Caki2 (cell line): Measurements from ENCODE around the gene KIF7. TPM values are rescaled to one million over a fixed set of nuclear protein-coding genes. Genes with fewer than 3 reads are reported as not detected.
A peak's percentile ranks its signal among the peaks of the same experiment; 100 is the strongest.

Source experiments
- DNase-seq: peaks from one replicate; pipeline ENCODE4 v3.0.0-alpha.2; 2015; ENCODE audit warnings: low read depth
- in situ Hi-C: cut with HindIII; loops from 2 replicates; pipeline ENCODE4 v1.10.0; 2016; ENCODE audit warnings: low sequenced_read_pairs, low pct_unique_long_range_greater_than_20kb, mixed read lengths
- total RNA-seq: library from RNA; depleted of rRNA; stranded (reverse); fragments of >200 nt; shearing (Covaris generic); gene quantifications from 2 replicates; pipeline ENCODE4 v1.2.3, GENCODE V29; 2014; ENCODE audit warnings: low replicate concordance

Gene KIF7
- total RNA-seq, 1 experiment from 2014 or later = not detected

- in situ Hi-C loops = no loop called here
Observed at GRCh38 chr15:89654301-89654761, 936 bp downstream of the KIF7 start.

GRCh38 chr15:89653578-89653977 is 1.7 kb downstream of the KIF7 start:
- DNase-seq = no peak
- in situ Hi-C loops = no loop called here

More at GRCh38 chr15:89654301-89654761, 936 bp downstream of the KIF7 start:
- no peak for DNase-seq

- in situ Hi-C loops = no loop called here
- no peak for DNase-seq
Observed at GRCh38 chr15:89652666-89653065, 2.6 kb downstream of the KIF7 start.

GRCh38 chr15:89652131-89652530 is 3.1 kb downstream of the KIF7 start:
- no peak for DNase-seq
- in situ Hi-C loops = no loop called here

GRCh38 chr15:89649716-89650115 is 5.6 kb downstream of the KIF7 start:
- in situ Hi-C loops = no loop called here
- no peak for DNase-seq

- in situ Hi-C loops = no loop called here
- no peak for DNase-seq
Observed at GRCh38 chr15:89649013-89649625, 6.1 kb downstream of the KIF7 start.

- DNase-seq = no peak
- in situ Hi-C loops = no loop called here
Observed at GRCh38 chr15:89648106-89649012, 6.9 kb downstream of the KIF7 start.

GRCh38 chr15:89647191-89647851 is 7.9 kb downstream of the KIF7 start:
- in situ Hi-C loops = no loop called here
- peak; percentile 39 for DNase-seq

- DNase-seq = no peak
- in situ Hi-C loops = no loop called here
Observed at GRCh38 chr15:89646416-89647141, 8.7 kb downstream of the KIF7 start.

GRCh38 chr15:89645680-89646079 is 9.6 kb downstream of the KIF7 start:
- in situ Hi-C loops = no loop called here
- no peak for DNase-seq

- DNase-seq = no peak
- in situ Hi-C loops = no loop called here
Observed at GRCh38 chr15:89642106-89642505, 13.2 kb downstream of the KIF7 start.

GRCh38 chr15:89641053-89641452 is 14.2 kb downstream of the KIF7 start:
- no peak for DNase-seq
- in situ Hi-C loops = no loop called here

GRCh38 chr15:89640245-89640644 is 15.0 kb downstream of the KIF7 start:
- no peak for DNase-seq
- in situ Hi-C loops = no loop called here

- in situ Hi-C loops = no loop called here
Observed at GRCh38 chr15:89633585-89633984, 21.7 kb downstream of the KIF7 start.

GRCh38 chr15:89632563-89633430 is 22.5 kb downstream of the KIF7 start:
- no peak for DNase-seq
- in situ Hi-C loops = no loop called here

More at GRCh38 chr15:89633585-89633984, 21.7 kb downstream of the KIF7 start:
- no peak for DNase-seq

GRCh38 chr15:89631902-89632264 is 23.4 kb downstream of the KIF7 start:
- in situ Hi-C loops = no loop called here

GRCh38 chr15:89630974-89631901 is 24.0 kb downstream of the KIF7 start:
- DNase-seq = no peak
- in situ Hi-C loops = no loop called here

More at GRCh38 chr15:89631902-89632264, 23.4 kb downstream of the KIF7 start:
- no peak for DNase-seq
